Measurements from ENCODE around the gene C14orf180. TPM values are rescaled to one million over a fixed set of nuclear protein-coding genes. Genes with fewer than 3 reads are reported as not detected.
A peak's percentile ranks its signal among the peaks of the same experiment; 100 is the strongest.

C14orf180 gene
- total RNA-seq, 1 donor from 2014 or later: not detected

GRCh38 chr14:104593241-104593701 is 13.7 kb downstream of the C14orf180 start:
- no peak overlapping the region for H2AFZ ChIP-seq (replicated peaks)
- peaks cover 13% of the 10 kb centered on the region for H3K4me1 Mint-ChIP-seq
- H3K9me3 ChIP-seq (ENCODE audit: low read depth): no peaks in the 10 kb centered on the region
- H3K27me3 ChIP-seq: no peaks in the 10 kb centered on the region
- no peak overlapping the region for H3K27ac ChIP-seq
- H3K4me2 ChIP-seq: no peak overlapping the region
- H3K27me3 Mint-ChIP-seq (ENCODE audit: insufficient read depth, low read depth): peaks cover 12% of the 10 kb centered on the region
- H3K9ac ChIP-seq: no peak overlapping the region
- no peaks in the 10 kb centered on the region for H3K4me1 ChIP-seq
- no peak overlapping the region for H3K4me3 Mint-ChIP-seq
- no peaks in the 10 kb centered on the region for H3K79me2 ChIP-seq (ENCODE audit: low read depth)
- no peaks in the 10 kb centered on the region for H3K36me3 ChIP-seq
- H3K36me3 Mint-ChIP-seq: no peaks in the 10 kb centered on the region
- no peaks in the 10 kb centered on the region for H3K9me3 Mint-ChIP-seq
- no peak overlapping the region for H3K27ac Mint-ChIP-seq
- no peak for DNase-seq (ENCODE audit: low spot score)
- no peaks in the 10 kb centered on the region for H4K20me1 ChIP-seq (ENCODE audit: low read depth)
- H3F3A ChIP-seq (ENCODE audit: low read depth): no peaks in the 10 kb centered on the region
- TF ChIP-seq CTCF (IDR thresholded peaks at IDR 0.05): peak; percentile 28
- TF ChIP-seq EZH2 (IDR thresholded peaks at IDR 0.05): no peak
- no peak for TF ChIP-seq EZH2phosphoT487 (IDR thresholded peaks at IDR 0.05)
- H3K4me3 ChIP-seq: no peak overlapping the region

DNA sequence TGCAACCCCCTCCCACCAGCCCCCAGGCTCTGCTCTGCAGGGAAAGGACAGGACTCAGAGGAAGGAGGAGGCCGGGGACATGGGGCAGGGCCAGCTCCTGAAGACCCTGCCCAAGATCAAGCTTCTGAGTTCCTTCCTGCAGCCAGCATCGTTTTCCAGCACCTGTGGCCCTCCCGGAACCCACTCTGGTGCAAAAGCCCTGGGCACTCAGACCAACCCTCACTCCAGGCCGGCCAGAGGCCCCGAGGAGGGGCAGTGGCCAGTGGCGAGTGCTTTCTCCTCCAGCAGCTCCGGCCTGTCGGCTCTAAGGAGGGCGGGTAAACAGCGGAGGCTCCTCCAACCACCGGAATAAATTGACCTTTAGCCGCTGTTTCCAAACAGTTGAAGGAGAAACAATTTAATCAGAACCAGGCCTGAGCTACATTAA is 14.2 kb downstream of the C14orf180 start:
- TF ChIP-seq EZH2 (IDR thresholded peaks at IDR 0.05) (no peak), EZH2phosphoT487 (IDR thresholded peaks at IDR 0.05) (no peak), CTCF (IDR thresholded peaks at IDR 0.05) (no peak)
- no peak overlapping the region for H3K4me2 ChIP-seq
- no peak overlapping the region for H3K4me3 ChIP-seq
- Mint-ChIP-seq H3K9me3 (no peaks in the 10 kb centered on the region), H3K4me1 (peaks cover 14% of the 10 kb centered on the region), H3K27me3 (ENCODE audit: insufficient read depth, low read depth) (peaks cover 12% of the 10 kb centered on the region), H3K4me3 (no peak overlapping the region), H3K27ac (no peak overlapping the region), H3K36me3 (no peaks in the 10 kb centered on the region)
- no peaks in the 10 kb centered on the region for H3K9me3 ChIP-seq (ENCODE audit: low read depth)
- no peak overlapping the region for H2AFZ ChIP-seq (replicated peaks)
- no peaks in the 10 kb centered on the region for H3K36me3 ChIP-seq
- no peaks in the 10 kb centered on the region for H3K79me2 ChIP-seq (ENCODE audit: low read depth)
- H3F3A ChIP-seq (ENCODE audit: low read depth): no peaks in the 10 kb centered on the region
- no peaks in the 10 kb centered on the region for H3K27me3 ChIP-seq
- no peak overlapping the region for H3K27ac ChIP-seq
- H3K4me1 ChIP-seq: no peaks in the 10 kb centered on the region
- H4K20me1 ChIP-seq (ENCODE audit: low read depth): no peaks in the 10 kb centered on the region
- DNase-seq (ENCODE audit: low spot score): no peak
- H3K9ac ChIP-seq: no peak overlapping the region

GRCh38 chr14:104594310-104595046 is 14.9 kb downstream of the C14orf180 start:
- Mint-ChIP-seq H3K27ac (no peak overlapping the region), H3K27me3 (ENCODE audit: insufficient read depth, low read depth) (peaks cover 14% of the 10 kb centered on the region), H3K9me3 (no peaks in the 10 kb centered on the region), H3K36me3 (no peaks in the 10 kb centered on the region), H3K4me3 (no peak overlapping the region), H3K4me1 (peaks cover 14% of the 10 kb centered on the region)
- H3K4me1 ChIP-seq: no peaks in the 10 kb centered on the region
- no peaks in the 10 kb centered on the region for H4K20me1 ChIP-seq (ENCODE audit: low read depth)
- no peak overlapping the region for H3K4me2 ChIP-seq
- TF ChIP-seq EZH2phosphoT487 (IDR thresholded peaks at IDR 0.05) (no peak), EZH2 (IDR thresholded peaks at IDR 0.05) (no peak), CTCF (IDR thresholded peaks at IDR 0.05) (no peak)
- no peak overlapping the region for H3K4me3 ChIP-seq
- no peaks in the 10 kb centered on the region for H3K79me2 ChIP-seq (ENCODE audit: low read depth)
- no peak for DNase-seq (ENCODE audit: low spot score)
- no peaks in the 10 kb centered on the region for H3K36me3 ChIP-seq
- no peaks in the 10 kb centered on the region for H3K9me3 ChIP-seq (ENCODE audit: low read depth)
- no peak overlapping the region for H3K9ac ChIP-seq
- H3K27me3 ChIP-seq: no peaks in the 10 kb centered on the region
- H3K27ac ChIP-seq: no peak overlapping the region
- no peak overlapping the region for H2AFZ ChIP-seq (replicated peaks)
- H3F3A ChIP-seq (ENCODE audit: low read depth): no peaks in the 10 kb centered on the region

All from neural progenitor cell (in vitro differentiated cells).